WTC11 (cell line): ENCODE data around the gene CYP1A2. TPM values are rescaled to one million over a fixed set of nuclear protein-coding genes. Genes with fewer than 3 reads are reported as not detected.

ENCODE experiments used
- ATAC-seq: fragments of 200-7000 bp; cut with Tn5 transposase; 2 replicates; pipeline ENCODE4 v1.10.0; 2021; ENCODE audit warnings: mild to moderate bottlenecking, moderate library complexity
- CTCF ChIA-PET: fragments of 300-600 bp; sonication (Branson Sonifier 250); formaldehyde crosslinking; loops from one replicate; lab custom pipeline; 2021; ENCODE audit warnings: antibody characterized with exemption; lab: Charles Lee
- POLR2A ChIA-PET: fragments of 350-600 bp; sonication (Branson Sonifier 250); formaldehyde crosslinking; loops from one replicate; lab custom pipeline; 2021; ENCODE audit warnings: antibody characterized with exemption; lab: Charles Lee
- DNase-seq: peaks from one replicate; pipeline ENCODE4 v3.0.0; 2021; ENCODE audit warnings: low spot score
- H3K27ac Mint-ChIP-seq: 2 replicates; pipeline ENCODE4 v1.8.0; 2021; ENCODE audit warnings: mixed read lengths
- H3K27me3 Mint-ChIP-seq: 2 replicates; pipeline ENCODE4 v1.8.0; 2021; ENCODE audit warnings: low read depth, mild to moderate bottlenecking, moderate library complexity, mixed read lengths
- H3K36me3 Mint-ChIP-seq: 2 replicates; pipeline ENCODE4 v1.8.0; 2021; ENCODE audit warnings: mixed read lengths
- H3K4me1 Mint-ChIP-seq: 2 replicates; pipeline ENCODE4 v1.8.0; 2022; ENCODE audit warnings: mixed read lengths
- H3K4me3 Mint-ChIP-seq: 2 replicates; pipeline ENCODE4 v1.8.0; 2021; ENCODE audit warnings: mild to moderate bottlenecking, moderate library complexity, mixed read lengths
- H3K9me3 Mint-ChIP-seq: 2 replicates; pipeline ENCODE4 v1.8.0; 2021; ENCODE audit warnings: mixed read lengths
- ATF1 ChIP-seq: sonication (generic); formaldehyde crosslinking; IDR thresholded peaks from 2 replicates; pipeline ENCODE4 v1.8.1; 2023; ENCODE audit warnings: mild to moderate bottlenecking, moderate library complexity, missing genetic modification reagents
- ATF3 ChIP-seq: sonication (generic); formaldehyde crosslinking; conservative IDR thresholded peaks from 2 replicates; pipeline ENCODE4 v1.8.1; 2022; ENCODE audit warnings: mild to moderate bottlenecking, missing genetic modification reagents
- ATF6 ChIP-seq: sonication (generic); formaldehyde crosslinking; IDR thresholded peaks from 2 replicates; pipeline ENCODE4 v1.8.1; 2023; ENCODE audit warnings: mild to moderate bottlenecking, missing genetic modification reagents
- CDX4 ChIP-seq: fragments of 250-450 bp; sonication (Bioruptor Pico); IDR thresholded peaks from 2 replicates; pipeline ENCODE4 v1.9.0; 2021; ENCODE audit warnings: moderate library complexity, mild to moderate bottlenecking, inconsistent platforms, borderline replicate concordance
- CREB1 ChIP-seq: sonication (generic); formaldehyde crosslinking; IDR thresholded peaks from 2 replicates; pipeline ENCODE4 v1.8.0; 2023; ENCODE audit warnings: mild to moderate bottlenecking, missing genetic modification reagents
- ETV6 ChIP-seq: sonication (generic); formaldehyde crosslinking; IDR thresholded peaks from 2 replicates; pipeline ENCODE4 v1.8.1; 2022; ENCODE audit warnings: mild to moderate bottlenecking, missing genetic modification reagents
- FOXP4 ChIP-seq: sonication (generic); formaldehyde crosslinking; IDR thresholded peaks from 2 replicates; pipeline ENCODE4 v1.8.0; 2022; ENCODE audit warnings: mild to moderate bottlenecking, missing genetic modification reagents
- GABPB1 ChIP-seq: sonication (generic); formaldehyde crosslinking; IDR thresholded peaks from 2 replicates; pipeline ENCODE4 v1.8.1; 2023; ENCODE audit warnings: mild to moderate bottlenecking, missing genetic modification reagents
- GTF2I ChIP-seq: fragments of 250-450 bp; sonication (Bioruptor Pico); conservative IDR thresholded peaks from 2 replicates; pipeline ENCODE4 v1.4.0; 2021; ENCODE audit warnings: mild to moderate bottlenecking
- HMGXB4 ChIP-seq: sonication (generic); formaldehyde crosslinking; IDR thresholded peaks from 2 replicates; pipeline ENCODE4 v1.8.1; 2023; ENCODE audit warnings: mild to moderate bottlenecking, moderate library complexity, missing genetic modification reagents
- IRF1 ChIP-seq: sonication (generic); formaldehyde crosslinking; IDR thresholded peaks from 2 replicates; pipeline ENCODE4 v1.8.0; 2023; ENCODE audit warnings: missing genetic modification reagents
- KAT7 ChIP-seq: sonication (generic); formaldehyde crosslinking; IDR thresholded peaks from 2 replicates; pipeline ENCODE4 v1.8.1; 2023; ENCODE audit warnings: missing genetic modification reagents, mild to moderate bottlenecking, borderline replicate concordance
- NR2C2 ChIP-seq: sonication (generic); formaldehyde crosslinking; IDR thresholded peaks from 2 replicates; pipeline ENCODE4 v1.8.0; 2022; ENCODE audit warnings: mild to moderate bottlenecking, missing genetic modification reagents
- PRRX2 ChIP-seq: fragments of 250-450 bp; sonication (Bioruptor Pico); IDR thresholded peaks from 2 replicates; pipeline ENCODE4 v1.8.0; 2021; ENCODE audit warnings: mild to moderate bottlenecking
- SP1 ChIP-seq: sonication (generic); formaldehyde crosslinking; conservative IDR thresholded peaks from 2 replicates; pipeline ENCODE4 v1.8.1; 2022; ENCODE audit warnings: missing genetic modification reagents
- TCF7 ChIP-seq: sonication (generic); formaldehyde crosslinking; IDR thresholded peaks from 2 replicates; pipeline ENCODE4 v1.8.0; 2022; ENCODE audit warnings: mild to moderate bottlenecking, low read depth, missing genetic modification reagents, moderate library complexity
- TEAD1 ChIP-seq: sonication (generic); formaldehyde crosslinking; IDR thresholded peaks from 2 replicates; pipeline ENCODE4 v1.8.0; 2022; ENCODE audit warnings: mild to moderate bottlenecking, missing genetic modification reagents
- USF2 ChIP-seq: sonication (generic); formaldehyde crosslinking; IDR thresholded peaks from 2 replicates; pipeline ENCODE4 v1.8.1; 2023; ENCODE audit warnings: mild to moderate bottlenecking, missing genetic modification reagents, moderate library complexity
- ZBTB43 ChIP-seq: sonication (generic); formaldehyde crosslinking; IDR thresholded peaks from 2 replicates; pipeline ENCODE4 v1.8.1; 2023; ENCODE audit warnings: mild to moderate bottlenecking, missing genetic modification reagents
- ZSCAN18 ChIP-seq: fragments of 250-450 bp; sonication (Bioruptor Pico); IDR thresholded peaks from 2 replicates; pipeline ENCODE4 v2.1.2; 2022; ENCODE audit warnings: mild to moderate bottlenecking, moderate library complexity
- total RNA-seq: library from RNA; stranded (reverse); gene quantifications from 3 replicates; pipeline ENCODE4 v1.2.3, GENCODE V29; 2021

CYP1A2 gene
- total RNA-seq, 1 experiment from 2014 or later: not detected

GRCh38 chr15:74725225-74725774 lies 23.3 kb upstream of the CYP1A2 start, which contains the start of gene CYP1A1:
CYP1A1 (minus strand) TSS chr15:74725528; CDS start chr15:74723097, 2,431 bp downstream.
- POLR2A ChIA-PET: interaction anchor here (0.6 to 2.8 kb wide), 2 partner anchors 34 to 35 kb away, joined by 3 to 17 read pairs; no protein-coding TSS in a partner anchor
- H3K9me3 Mint-ChIP-seq: no peaks in the 10 kb centered on the region
- H3K4me3 Mint-ChIP-seq: peak within 1 kb of the TSS; percentile 74
- DNase-seq (peak; percentile 62), ATAC-seq (peak; percentile 58)
- CTCF ChIA-PET: interaction anchor here (0.5 to 4.6 kb wide), 15 partner anchors 10 to 1000 kb away, joined by 3 to 53 read pairs (median 7); partner anchors contain the start of gene CSK
- H3K27me3 Mint-ChIP-seq: peaks cover 75% of the 10 kb centered on the region
- H3K36me3 Mint-ChIP-seq: no peaks in the 10 kb centered on the region
- H3K4me1 Mint-ChIP-seq: peaks cover 15% of the 10 kb centered on the region
- no peak for TF ChIP-seq NR2C2
- TF ChIP-seq SP1 (CRISPR knock-in tag): 0 out of 2 replicates have a peak, but pooled peaks have one; percentile 34
- no peak within 1 kb of the TSS for H3K27ac Mint-ChIP-seq

GRCh38 chr15:74725845-74726773 lies 22.5 kb upstream of the CYP1A2 start:
- peak; percentile 61 for ATAC-seq
- no peak overlapping the region for H3K27ac Mint-ChIP-seq
- no peaks in the 10 kb centered on the region for H3K36me3 Mint-ChIP-seq
- peaks cover 74% of the 10 kb centered on the region for H3K27me3 Mint-ChIP-seq
- no peaks in the 10 kb centered on the region for H3K9me3 Mint-ChIP-seq
- H3K4me1 Mint-ChIP-seq: peaks cover 15% of the 10 kb centered on the region
- TF ChIP-seq GTF2I: no peak
- no peak for TF ChIP-seq IRF1 (CRISPR knock-in tag)
- peak; percentile 43; the same call in 1 of the 2 replicates for TF ChIP-seq GABPB1 (CRISPR knock-in tag)
- TF ChIP-seq ATF3 (CRISPR knock-in tag): no peak
- TF ChIP-seq NR2C2: 0 out of 2 replicates have a peak, but pooled peaks have one; percentile 46
- peak; percentile 46; the same call in 1 of the 2 replicates for TF ChIP-seq FOXP4 (CRISPR knock-in tag)
- no peak for TF ChIP-seq TCF7 (CRISPR knock-in tag)
- TF ChIP-seq ATF1: no peak
- no peak for TF ChIP-seq CREB1 (CRISPR knock-in tag)
- no peak for TF ChIP-seq KAT7 (CRISPR knock-in tag)
- TF ChIP-seq CDX4 (CRISPR knock-in tag): no peak
- TF ChIP-seq TEAD1 (CRISPR knock-in tag): no peak
- no peak for TF ChIP-seq USF2 (CRISPR knock-in tag)
- TF ChIP-seq ZSCAN18 (CRISPR knock-in tag): no peak
- no peak for TF ChIP-seq PRRX2
- TF ChIP-seq HMGXB4: peak; percentile 73; the same call in 1 of the 2 replicates
- TF ChIP-seq ETV6 (CRISPR knock-in tag): peak; percentile 67; the same call in 1 of the 2 replicates
- TF ChIP-seq ATF6 (CRISPR knock-in tag): no peak
- no peak for TF ChIP-seq ZBTB43
- peak overlapping the region; percentile 74 for H3K4me3 Mint-ChIP-seq
- DNase-seq: peak; percentile 67
- ChIA-PET POLR2A (interaction anchor here (2.8 kb wide), 1 partner anchor 34 kb away, joined by 17 read pairs; no protein-coding TSS in a partner anchor), CTCF (interaction anchor here (0.5 to 4.6 kb wide), 16 partner anchors 9 to 105 kb away, joined by 3 to 53 read pairs (median 5); partner anchors contain the start of gene CSK)
